ENCODE measurements around the gene MRPS10. TPM values are rescaled to one million over a fixed set of nuclear protein-coding genes. Genes with fewer than 3 reads are reported as not detected.

Gene MRPS10
- total RNA-seq, 1 donor from 2014 or later, result 22.5 TPM

- TF ChIP-seq CTCF (IDR thresholded peaks at IDR 0.05; ENCODE audit: unreplicated experiment), result no peak
- DNase-seq (ENCODE audit: low spot score, unreplicated experiment), result no peak
- H3K27me3 Mint-ChIP-seq, result peaks cover 18% of the 10 kb centered on the region
- H3K27ac Mint-ChIP-seq, result no peak overlapping the region
- no peaks in the 10 kb centered on the region for H3K36me3 Mint-ChIP-seq (ENCODE audit: insufficient read depth)
- no peaks in the 10 kb centered on the region for H3K9me3 Mint-ChIP-seq (ENCODE audit: low read depth)
- H3K4me1 Mint-ChIP-seq (ENCODE audit: low read depth), result peaks cover 5% of the 10 kb centered on the region
- no peak overlapping the region for H3K4me3 Mint-ChIP-seq (ENCODE audit: low read depth)
Observed at GRCh38 chr6:42182101-42182500, 35.6 kb downstream of the MRPS10 start.

GRCh38 chr6:42179945-42180313, 37.7 kb downstream of the MRPS10 start:
- Mint-ChIP-seq H3K27ac (no peak overlapping the region), H3K4me3 (ENCODE audit: low read depth) (no peak overlapping the region), H3K27me3 (peaks cover 12% of the 10 kb centered on the region), H3K4me1 (ENCODE audit: low read depth) (peaks cover 8% of the 10 kb centered on the region), H3K36me3 (ENCODE audit: insufficient read depth) (no peaks in the 10 kb centered on the region), H3K9me3 (ENCODE audit: low read depth) (no peaks in the 10 kb centered on the region)
- DNase-seq (ENCODE audit: low spot score, unreplicated experiment), result no peak
- TF ChIP-seq CTCF (IDR thresholded peaks at IDR 0.05; ENCODE audit: unreplicated experiment), result no peak

GRCh38 chr6:42179261-42179944, 38.3 kb downstream of the MRPS10 start:
- no peak overlapping the region for H3K27ac Mint-ChIP-seq
- no peaks in the 10 kb centered on the region for H3K36me3 Mint-ChIP-seq (ENCODE audit: insufficient read depth)
- H3K9me3 Mint-ChIP-seq (ENCODE audit: low read depth), result no peaks in the 10 kb centered on the region
- peaks cover 8% of the 10 kb centered on the region for H3K4me1 Mint-ChIP-seq (ENCODE audit: low read depth)
- DNase-seq (ENCODE audit: low spot score, unreplicated experiment), result no peak
- TF ChIP-seq CTCF (IDR thresholded peaks at IDR 0.05; ENCODE audit: unreplicated experiment), result no peak
- H3K4me3 Mint-ChIP-seq (ENCODE audit: low read depth), result no peak overlapping the region
- peaks cover 12% of the 10 kb centered on the region for H3K27me3 Mint-ChIP-seq

- Mint-ChIP-seq H3K36me3 (ENCODE audit: insufficient read depth) (no peaks in the 10 kb centered on the region), H3K4me1 (ENCODE audit: low read depth) (peaks cover 8% of the 10 kb centered on the region)
- DNase-seq (ENCODE audit: low spot score, unreplicated experiment), result peak; percentile 58
Observed at GRCh38 chr6:42177514-42178364, 39.9 kb downstream of the MRPS10 start.

More at GRCh38 chr6:42177514-42178364, 39.9 kb downstream of the MRPS10 start:
- peaks cover 9% of the 10 kb centered on the region for H3K27me3 Mint-ChIP-seq
- H3K27ac Mint-ChIP-seq, result peak overlapping the region; percentile 84
- H3K4me3 Mint-ChIP-seq (ENCODE audit: low read depth), result peak overlapping the region; percentile 60
- no peaks in the 10 kb centered on the region for H3K9me3 Mint-ChIP-seq (ENCODE audit: low read depth)
- no peak for TF ChIP-seq CTCF (IDR thresholded peaks at IDR 0.05; ENCODE audit: unreplicated experiment)
